Activated CD8-positive, alpha-beta T cell treated with anti-CD3 and anti-CD28 coated beads for 36 hours (primary cell): ENCODE results near the gene DENND11. TPM values are rescaled to one million over a fixed set of nuclear protein-coding genes. Genes with fewer than 3 reads are reported as not detected.

Experiments
- ATAC-seq: fragments of 200-7000 bp; cut with Tn5 transposase; one replicate; pipeline ENCODE4 v1.10.0; 2021; ENCODE audit warnings: mild to moderate bottlenecking, moderate library complexity
- CTCF ChIA-PET: fragments of 350-600 bp; sonication (Branson Sonifier 250); formaldehyde crosslinking; loops from one replicate; lab custom pipeline; 2021; ENCODE audit warnings: antibody characterized with exemption; lab: Charles Lee
- POLR2A ChIA-PET: fragments of 350-600 bp; sonication (Branson Sonifier 250); formaldehyde crosslinking; loops from one replicate; lab custom pipeline; 2021; ENCODE audit warnings: antibody characterized with exemption; lab: Charles Lee
- DNase-seq: peaks from one replicate; pipeline ENCODE4 v3.0.0-alpha.2; 2020
- H3K27ac Mint-ChIP-seq: one replicate; pipeline ENCODE4 v1.8.0; 2021; ENCODE audit warnings: mild to moderate bottlenecking, mixed read lengths
- H3K27me3 Mint-ChIP-seq: one replicate; pipeline ENCODE4 v1.8.0; 2021; ENCODE audit warnings: mixed read lengths
- H3K36me3 Mint-ChIP-seq: one replicate; pipeline ENCODE4 v1.8.0; 2021; ENCODE audit warnings: low read depth, mixed read lengths
- H3K4me1 Mint-ChIP-seq: one replicate; pipeline ENCODE4 v1.8.0; 2021; ENCODE audit warnings: low read depth, mixed read lengths
- H3K4me3 Mint-ChIP-seq: one replicate; pipeline ENCODE4 v1.8.0; 2021; ENCODE audit warnings: mild to moderate bottlenecking, moderate library complexity, mixed read lengths
- H3K9me3 Mint-ChIP-seq: one replicate; pipeline ENCODE4 v1.8.0; 2021; ENCODE audit warnings: mixed read lengths
- CTCF ChIP-seq: fragments of 200-600 bp; IDR thresholded peaks from one replicate; pipeline ENCODE4 v1.8.0; 2022; ENCODE audit warnings: antibody characterized with exemption, mild to moderate bottlenecking
- intact Hi-C: fragments of 100-400 bp; cut with micrococcal nuclease; formaldehyde crosslinking; loops from one replicate; pipeline ENCODE4 v1.10.0; 2022
- total RNA-seq, 2 experiments: library from RNA; stranded (reverse); gene quantifications; one replicate each; pipeline ENCODE4 v1.2.3, GENCODE V29; 2021

Gene DENND11
- total RNA-seq, 2 experiments from 2014 or later, result 28.6 to 32.2 TPM

DNA sequence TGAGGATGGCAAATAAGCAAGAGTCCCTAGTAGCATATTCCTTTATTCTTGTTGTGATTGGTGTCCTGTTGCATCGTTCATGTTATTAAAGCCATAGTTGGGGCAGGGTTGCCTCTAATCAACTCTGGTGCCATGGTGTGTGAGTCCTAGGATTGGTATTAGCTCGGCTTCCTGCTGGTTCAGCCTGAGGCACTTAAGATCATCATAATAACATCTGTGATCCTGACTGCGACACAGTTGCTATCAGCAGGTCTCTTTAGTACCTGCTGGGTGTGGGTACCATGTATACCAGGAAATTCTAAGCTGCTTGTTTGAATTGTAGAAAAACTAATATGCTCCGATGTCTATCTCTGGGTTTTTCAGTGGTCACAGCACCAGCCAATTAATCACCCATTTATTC lies 7.8 kb upstream of the DENND11 start:
- ATAC-seq (no peak), DNase-seq (no peak)
- Mint-ChIP-seq H3K27ac (no peak overlapping the region), H3K9me3 (no peaks in the 10 kb centered on the region), H3K36me3 (no peaks in the 10 kb centered on the region), H3K4me1 (peaks cover 3% of the 10 kb centered on the region), H3K27me3 (no peaks in the 10 kb centered on the region), H3K4me3 (no peak overlapping the region)
- ChIA-PET CTCF (interaction anchor here (0.7 to 2.4 kb wide), 6 partner anchors 11 to 55 kb away, joined by 3 to 7 read pairs (median 4); partner anchors contain the start of gene SSBP1), POLR2A (interaction anchor here (0.6 to 1.3 kb wide), 3 partner anchors 9 to 44 kb away, joined by 3 read pairs; no protein-coding TSS in a partner anchor)
- intact Hi-C loops, result no loop called here
- no peak for TF ChIP-seq CTCF

DNA sequence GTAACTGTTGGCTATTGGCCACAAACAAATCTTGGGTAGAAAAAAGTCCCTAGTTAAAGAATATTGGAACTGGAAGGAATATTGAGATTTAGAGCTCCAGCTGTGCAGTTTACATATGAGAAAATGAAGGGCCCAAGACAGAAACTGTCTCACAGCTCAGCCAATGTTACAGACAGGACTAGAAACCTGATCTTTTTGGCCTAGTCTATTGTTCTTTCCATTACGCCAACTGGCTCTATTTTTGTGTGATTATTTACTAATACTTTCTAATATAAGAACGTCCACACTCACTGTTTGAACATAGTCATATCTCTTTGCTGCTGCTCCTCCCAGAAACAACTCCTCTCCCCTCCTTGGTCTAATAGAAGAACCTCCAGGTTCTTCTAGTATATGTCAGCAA lies 7.4 kb upstream of the DENND11 start:
- Mint-ChIP-seq H3K9me3 (no peaks in the 10 kb centered on the region), H3K27me3 (no peaks in the 10 kb centered on the region), H3K4me3 (no peak overlapping the region), H3K27ac (no peak overlapping the region), H3K4me1 (peaks cover 3% of the 10 kb centered on the region), H3K36me3 (no peaks in the 10 kb centered on the region)
- ATAC-seq (no peak), DNase-seq (no peak)
- no peak for TF ChIP-seq CTCF
- intact Hi-C loops, result no loop called here
- ChIA-PET POLR2A (interaction anchor here (0.8 to 1.3 kb wide), 2 partner anchors 12 to 45 kb away, joined by 3 read pairs; no protein-coding TSS in a partner anchor), CTCF (interaction anchor here (1.3 to 3.1 kb wide), 5 partner anchors 10 to 55 kb away, joined by 3 to 17 read pairs (median 4); partner anchors contain the start of gene SSBP1)

DNA sequence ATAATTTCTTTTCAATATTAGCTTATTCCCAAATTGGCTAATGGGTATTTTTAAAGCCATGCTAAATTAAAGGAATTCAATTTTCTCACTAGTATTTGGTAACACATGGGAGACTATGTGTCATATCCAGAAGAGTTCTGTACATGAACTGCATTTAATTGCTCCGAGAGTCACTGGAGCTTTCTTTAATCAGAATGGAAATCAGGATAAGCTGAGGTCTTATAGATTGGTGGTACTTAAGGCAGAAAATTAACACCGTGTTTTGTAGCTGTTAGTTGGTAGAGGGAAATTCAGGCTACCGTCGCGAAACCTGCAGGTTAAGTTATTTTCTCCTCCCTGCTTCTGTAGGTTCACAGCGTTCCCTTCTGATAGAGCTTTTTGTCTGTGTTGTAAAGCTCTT lies 6.4 kb upstream of the DENND11 start, which contains the start of gene WEE2:
TSS of gene WEE2 (plus strand) at position 3 of the 400 bp plus-strand sequence. CDS start 406 bp downstream, outside the sequence.
- peaks cover under 1% of the 10 kb centered on the region for H3K27me3 Mint-ChIP-seq
- H3K27ac Mint-ChIP-seq, result no peak within 1 kb of the TSS
- peaks cover 3% of the 10 kb centered on the region for H3K4me1 Mint-ChIP-seq
- intact Hi-C loops, result no loop called here
- ChIA-PET CTCF (interaction anchor here (0.9 to 3.1 kb wide), 4 partner anchors 29 to 77 kb away, joined by 3 to 17 read pairs (median 4); no protein-coding TSS in a partner anchor), POLR2A (interaction anchor here (0.5 to 0.9 kb wide), 2 partner anchors 21 to 30 kb away, joined by 3 read pairs; partner anchors contain the start of gene SSBP1)
- DNase-seq, result no peak
- TF ChIP-seq CTCF, result no peak
- H3K36me3 Mint-ChIP-seq, result no peaks in the 10 kb centered on the region
- no peaks in the 10 kb centered on the region for H3K9me3 Mint-ChIP-seq
- no peak for ATAC-seq
- no peak within 1 kb of the TSS for H3K4me3 Mint-ChIP-seq

DNA sequence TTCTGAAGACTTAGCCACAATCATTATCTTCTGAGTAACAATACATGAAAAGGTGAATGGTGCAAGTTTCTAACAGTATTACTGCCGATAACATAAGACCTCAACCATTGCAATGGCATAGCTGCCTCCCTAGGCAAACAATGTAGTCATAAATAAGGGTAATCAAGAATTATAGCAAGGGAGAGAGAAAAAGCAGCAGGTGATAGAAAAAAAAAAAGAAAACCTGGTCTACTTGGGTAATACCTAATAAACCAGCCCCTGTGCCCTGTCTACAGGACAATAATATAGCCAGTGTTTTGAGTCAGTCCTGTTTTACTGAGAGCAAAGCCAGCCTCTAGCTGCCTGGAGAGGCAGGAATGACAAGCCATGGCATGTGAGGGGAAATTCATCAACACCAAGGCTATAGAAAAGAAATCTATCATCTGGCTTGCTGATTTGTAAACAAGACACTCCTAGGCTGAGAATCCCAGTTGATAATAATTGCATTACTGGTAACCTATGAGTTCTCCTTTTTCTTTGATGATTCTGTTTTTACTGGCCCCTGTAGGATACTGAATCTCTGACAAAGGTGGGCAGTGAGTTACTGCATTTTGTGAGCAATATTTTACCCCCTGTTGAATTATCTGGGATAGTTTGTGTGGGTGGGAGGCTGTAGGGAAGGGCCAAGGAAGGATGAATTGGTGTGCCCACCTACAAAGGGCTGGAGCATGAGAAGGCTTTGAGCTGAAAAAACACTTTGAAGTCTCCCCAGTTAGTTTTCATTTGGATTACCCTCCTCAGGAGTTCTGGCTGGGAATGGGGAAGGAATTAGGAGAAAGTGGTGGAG lies 4.5 kb upstream of the DENND11 start:
- no peak overlapping the region for H3K4me3 Mint-ChIP-seq
- intact Hi-C loops, result no loop called here
- no peaks in the 10 kb centered on the region for H3K36me3 Mint-ChIP-seq
- peaks cover 6% of the 10 kb centered on the region for H3K4me1 Mint-ChIP-seq
- H3K9me3 Mint-ChIP-seq, result no peaks in the 10 kb centered on the region
- DNase-seq (no peak), ATAC-seq (no peak)
- peaks cover 2% of the 10 kb centered on the region for H3K27me3 Mint-ChIP-seq
- no peak for TF ChIP-seq CTCF
- ChIA-PET POLR2A (interaction anchor here (0.9 kb wide), 1 partner anchor 32 kb away, joined by 5 read pairs; the partner anchor contains the start of gene SSBP1), CTCF (interaction anchor here (3.1 kb wide), 1 partner anchor 52 kb away, joined by 17 read pairs; no protein-coding TSS in a partner anchor)
- no peak overlapping the region for H3K27ac Mint-ChIP-seq
